SJCRH30 (cell line): ENCODE measurements around the gene RBL2. TPM values are rescaled to one million over a fixed set of nuclear protein-coding genes. Genes with fewer than 3 reads are reported as not detected.

ENCODE experiments used
- DNase-seq, 2 experiments: peaks; one replicate each; pipeline ENCODE4 v3.0.0-alpha.2; 2015 to 2020
- H3K27ac ChIP-seq: fragments of 250-450 bp; sonication (Bioruptor Pico); 2 replicates; pipeline ENCODE4 v1.5.1; 2020; ENCODE audit warnings: mild to moderate bottlenecking, moderate library complexity
- H3K27me3 ChIP-seq: fragments of 250-450 bp; sonication (Bioruptor Pico); 2 replicates; pipeline ENCODE4 v1.5.1; 2020; ENCODE audit warnings: mild to moderate bottlenecking, moderate library complexity
- H3K36me3 ChIP-seq: fragments of 250-450 bp; sonication (Bioruptor Pico); 2 replicates; pipeline ENCODE4 v1.5.1; 2020; ENCODE audit warnings: mild to moderate bottlenecking, moderate library complexity
- H3K4me1 ChIP-seq: fragments of 250-450 bp; sonication (Bioruptor Pico); 2 replicates; pipeline ENCODE4 v1.5.1; 2020; ENCODE audit warnings: mild to moderate bottlenecking, moderate library complexity
- H3K4me3 ChIP-seq: fragments of 250-450 bp; sonication (Bioruptor Pico); 2 replicates; pipeline ENCODE4 v1.5.1; 2020; ENCODE audit warnings: mild to moderate bottlenecking, moderate library complexity
- H3K9me3 ChIP-seq: fragments of 250-450 bp; sonication (Bioruptor Pico); replicated peaks from 2 replicates; pipeline ENCODE4 v1.5.1; 2020; ENCODE audit warnings: mild to moderate bottlenecking, moderate library complexity
- total RNA-seq: library from RNA; depleted of rRNA; stranded (reverse); fragments of >200 nt; shearing (Covaris generic); gene quantifications from 2 replicates; pipeline ENCODE4 v1.2.3, GENCODE V29; 2014

The RBL2 gene
- total RNA-seq, 1 experiment from 2014 or later, result 69.0 TPM

GRCh38 chr16:53480394-53480793, 46.1 kb downstream of the RBL2 start:
- H3K4me1 ChIP-seq, result no peaks in the 10 kb centered on the region
- H3K36me3 ChIP-seq, result peaks cover 63% of the 10 kb centered on the region
- H3K9me3 ChIP-seq, result no peaks in the 10 kb centered on the region
- H3K27ac ChIP-seq, result no peak overlapping the region
- DNase-seq, result no peak
- no peaks in the 10 kb centered on the region for H3K27me3 ChIP-seq
- no peak overlapping the region for H3K4me3 ChIP-seq

DNA sequence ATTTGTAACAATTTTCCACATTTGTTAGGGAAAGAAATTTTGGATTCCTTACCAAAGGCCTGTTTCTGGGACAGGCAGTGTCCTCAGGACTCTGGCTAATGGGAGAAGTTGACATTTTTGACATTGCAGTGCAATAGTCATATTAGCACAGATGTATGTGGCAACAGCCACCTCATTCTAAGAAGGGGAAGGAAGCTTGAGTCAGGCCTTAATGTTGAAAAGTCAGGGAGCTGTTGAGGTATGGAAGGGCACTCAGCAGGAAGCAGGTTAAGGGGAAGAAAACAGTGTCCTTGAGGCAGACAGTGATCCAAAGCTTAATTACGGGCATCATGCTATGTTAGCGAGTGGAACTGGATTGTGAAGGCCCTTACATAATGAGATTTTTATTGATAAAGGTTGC, 47.9 kb downstream of the RBL2 start:
- Histone ChIP-seq H3K4me1 (no peaks in the 10 kb centered on the region), H3K36me3 (peaks cover 58% of the 10 kb centered on the region), H3K27ac (no peak overlapping the region), H3K9me3 (no peaks in the 10 kb centered on the region), H3K27me3 (no peaks in the 10 kb centered on the region), H3K4me3 (no peak overlapping the region)
- DNase-seq, result no peak

- no peak for DNase-seq
- Histone ChIP-seq H3K27ac (no peak overlapping the region), H3K9me3 (no peaks in the 10 kb centered on the region)
Observed at GRCh38 chr16:53484542-53484941, 50.3 kb downstream of the RBL2 start.

GRCh38 chr16:53486230-53486629, 52.0 kb downstream of the RBL2 start:
- no peaks in the 10 kb centered on the region for H3K27me3 ChIP-seq
- no peak for DNase-seq
- no peak overlapping the region for H3K4me3 ChIP-seq
- H3K9me3 ChIP-seq, result no peaks in the 10 kb centered on the region
- H3K27ac ChIP-seq, result no peak overlapping the region
- no peaks in the 10 kb centered on the region for H3K4me1 ChIP-seq
- peaks cover 32% of the 10 kb centered on the region for H3K36me3 ChIP-seq

More at GRCh38 chr16:53484542-53484941, 50.3 kb downstream of the RBL2 start:
- H3K4me1 ChIP-seq, result no peaks in the 10 kb centered on the region
- peaks cover 40% of the 10 kb centered on the region for H3K36me3 ChIP-seq
- H3K27me3 ChIP-seq, result no peaks in the 10 kb centered on the region
- no peak overlapping the region for H3K4me3 ChIP-seq

DNA sequence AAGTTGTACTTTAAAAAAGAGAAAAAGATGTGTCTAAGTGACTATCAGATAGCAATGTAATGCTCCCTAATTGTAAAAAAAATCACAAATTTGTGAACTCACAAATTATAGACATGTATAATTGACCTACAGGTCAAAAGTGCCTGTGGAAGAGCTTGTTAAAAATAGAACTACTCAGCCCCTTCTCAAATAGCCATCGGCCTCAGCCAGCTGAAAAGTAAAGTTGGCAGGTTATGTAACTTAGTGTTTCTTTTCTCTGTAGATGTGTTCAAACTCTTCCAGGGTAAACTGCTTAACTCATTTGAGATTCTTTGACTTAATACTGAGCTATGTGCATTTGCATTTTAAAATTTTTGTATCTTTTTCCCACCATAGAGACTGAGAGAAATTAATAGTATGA, 55.5 kb downstream of the RBL2 start:
- H3K36me3 ChIP-seq, result peaks cover 28% of the 10 kb centered on the region
- no peaks in the 10 kb centered on the region for H3K9me3 ChIP-seq
- no peaks in the 10 kb centered on the region for H3K4me1 ChIP-seq
- DNase-seq, result no peak
- no peak overlapping the region for H3K27ac ChIP-seq
- no peak overlapping the region for H3K4me3 ChIP-seq
- no peaks in the 10 kb centered on the region for H3K27me3 ChIP-seq

DNA sequence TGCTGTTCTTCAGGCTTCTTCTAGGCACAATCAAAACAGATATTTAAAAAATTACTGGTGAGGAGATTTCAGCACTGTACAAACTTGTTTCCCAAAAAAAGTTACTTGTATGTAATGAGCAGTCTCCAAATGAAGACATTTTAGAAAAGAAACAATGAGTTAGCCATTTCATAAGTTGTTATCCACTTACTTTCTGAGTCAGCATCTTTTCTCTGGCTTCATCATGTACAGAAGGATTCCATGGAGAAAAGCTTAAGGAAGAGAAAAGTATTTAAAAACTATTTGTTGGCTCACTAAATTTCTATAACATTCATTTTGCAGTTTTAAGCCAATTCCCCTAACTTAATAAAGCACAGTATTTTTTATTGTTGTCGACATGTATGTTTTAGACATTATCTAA, 58.2 kb downstream of the RBL2 start:
- H3K4me3 ChIP-seq, result no peak overlapping the region
- DNase-seq, result no peak
- peaks cover 33% of the 10 kb centered on the region for H3K36me3 ChIP-seq
- H3K27ac ChIP-seq, result no peak overlapping the region
- H3K9me3 ChIP-seq, result no peaks in the 10 kb centered on the region
- no peaks in the 10 kb centered on the region for H3K27me3 ChIP-seq
- no peaks in the 10 kb centered on the region for H3K4me1 ChIP-seq

DNA sequence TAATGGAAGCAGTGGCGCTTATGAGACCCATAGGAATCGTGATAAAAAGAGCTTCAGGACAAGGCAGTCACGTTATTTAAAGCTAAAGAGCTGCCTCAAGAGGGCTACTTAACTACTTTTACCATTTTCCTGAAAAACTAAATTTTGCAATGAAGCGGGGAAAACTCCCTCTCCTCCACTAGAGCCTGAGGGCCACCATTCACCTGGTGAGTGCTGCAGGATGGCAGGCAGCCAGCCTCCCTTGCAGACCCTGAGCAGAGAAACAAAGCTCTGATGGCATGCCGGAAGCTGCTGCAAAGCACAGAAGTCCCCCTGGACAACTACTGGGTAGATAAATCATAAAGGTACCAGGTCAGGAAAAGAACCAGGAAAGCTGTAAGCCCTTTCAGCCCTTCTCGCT, 60.4 kb downstream of the RBL2 start:
- no peak overlapping the region for H3K27ac ChIP-seq
- no peaks in the 10 kb centered on the region for H3K9me3 ChIP-seq
- no peaks in the 10 kb centered on the region for H3K4me1 ChIP-seq
- H3K4me3 ChIP-seq, result no peak overlapping the region
- DNase-seq, result no peak
- peaks cover 33% of the 10 kb centered on the region for H3K36me3 ChIP-seq
- H3K27me3 ChIP-seq, result no peaks in the 10 kb centered on the region

DNA sequence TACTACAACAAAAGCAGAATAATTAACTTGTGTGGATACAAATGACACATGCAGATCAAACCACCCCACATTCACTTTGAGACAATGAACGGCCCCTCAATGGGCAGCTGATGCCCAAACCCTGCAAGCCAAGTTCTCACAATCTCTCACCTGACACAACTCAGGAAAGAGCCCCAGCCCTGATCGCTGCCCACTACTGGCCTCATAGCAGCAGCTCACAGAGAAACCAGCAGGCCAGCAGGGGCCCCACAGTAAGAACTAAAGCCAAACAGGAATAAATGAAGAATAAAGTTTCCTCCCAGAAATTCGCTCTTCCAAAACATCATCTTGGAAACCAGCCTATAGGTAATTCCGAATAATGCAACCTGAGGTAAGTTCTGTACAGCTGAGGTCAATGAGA, 61.1 kb downstream of the RBL2 start:
- no peaks in the 10 kb centered on the region for H3K9me3 ChIP-seq
- no peaks in the 10 kb centered on the region for H3K27me3 ChIP-seq
- H3K4me1 ChIP-seq, result no peaks in the 10 kb centered on the region
- no peak overlapping the region for H3K4me3 ChIP-seq
- DNase-seq, result no peak
- H3K36me3 ChIP-seq, result peaks cover 30% of the 10 kb centered on the region
- no peak overlapping the region for H3K27ac ChIP-seq

DNA sequence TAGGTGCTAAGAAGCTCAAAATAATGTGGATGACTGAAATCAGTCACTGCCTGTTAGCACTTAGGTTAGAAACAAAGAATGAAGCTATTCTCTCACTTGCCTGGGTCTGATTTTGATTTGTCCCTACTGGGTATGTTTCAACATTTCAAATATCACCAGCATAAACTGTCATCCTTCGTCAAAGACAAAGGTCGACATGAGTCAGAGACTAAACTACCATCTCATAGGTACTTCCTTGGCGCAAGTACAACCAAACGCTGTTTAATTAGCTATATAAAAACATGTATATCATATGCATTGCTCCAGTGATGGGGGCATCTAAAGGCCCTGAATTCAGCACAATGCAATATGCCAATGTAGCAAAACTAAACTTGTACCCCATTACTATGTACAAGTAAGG, 64.7 kb downstream of the RBL2 start:
- H3K36me3 ChIP-seq, result peaks cover 10% of the 10 kb centered on the region; the same call in 1 of the 2 replicates
- H3K4me1 ChIP-seq, result no peaks in the 10 kb centered on the region; the same call in 1 of the 2 replicates
- no peak for DNase-seq
- no peak overlapping the region for H3K4me3 ChIP-seq
- H3K9me3 ChIP-seq, result no peaks in the 10 kb centered on the region
- H3K27me3 ChIP-seq, result no peaks in the 10 kb centered on the region
- no peak overlapping the region for H3K27ac ChIP-seq

- Histone ChIP-seq H3K27me3 (no peaks in the 10 kb centered on the region), H3K36me3 (no peaks in the 10 kb centered on the region), H3K27ac (no peak overlapping the region), H3K9me3 (no peaks in the 10 kb centered on the region), H3K4me3 (no peak overlapping the region), H3K4me1 (peaks cover 6% of the 10 kb centered on the region)
- no peak for DNase-seq
Observed at GRCh38 chr16:53501216-53501859, 67.1 kb downstream of the RBL2 start.

GRCh38 chr16:53502331-53503269, 68.3 kb downstream of the RBL2 start, which contains the start of gene AKTIP:
AKTIP (minus strand) TSS chr16:53503209; CDS start chr16:53500259, 2,950 bp downstream.
- peak within 1 kb of the TSS; percentile 87 for H3K4me3 ChIP-seq
- H3K4me1 ChIP-seq, result peaks cover 6% of the 10 kb centered on the region
- DNase-seq, result peak; percentile 17 to 34
- H3K36me3 ChIP-seq, result no peaks in the 10 kb centered on the region
- H3K27me3 ChIP-seq, result no peaks in the 10 kb centered on the region
- no peaks in the 10 kb centered on the region for H3K9me3 ChIP-seq
- peak within 1 kb of the TSS; percentile 48 for H3K27ac ChIP-seq

DNA sequence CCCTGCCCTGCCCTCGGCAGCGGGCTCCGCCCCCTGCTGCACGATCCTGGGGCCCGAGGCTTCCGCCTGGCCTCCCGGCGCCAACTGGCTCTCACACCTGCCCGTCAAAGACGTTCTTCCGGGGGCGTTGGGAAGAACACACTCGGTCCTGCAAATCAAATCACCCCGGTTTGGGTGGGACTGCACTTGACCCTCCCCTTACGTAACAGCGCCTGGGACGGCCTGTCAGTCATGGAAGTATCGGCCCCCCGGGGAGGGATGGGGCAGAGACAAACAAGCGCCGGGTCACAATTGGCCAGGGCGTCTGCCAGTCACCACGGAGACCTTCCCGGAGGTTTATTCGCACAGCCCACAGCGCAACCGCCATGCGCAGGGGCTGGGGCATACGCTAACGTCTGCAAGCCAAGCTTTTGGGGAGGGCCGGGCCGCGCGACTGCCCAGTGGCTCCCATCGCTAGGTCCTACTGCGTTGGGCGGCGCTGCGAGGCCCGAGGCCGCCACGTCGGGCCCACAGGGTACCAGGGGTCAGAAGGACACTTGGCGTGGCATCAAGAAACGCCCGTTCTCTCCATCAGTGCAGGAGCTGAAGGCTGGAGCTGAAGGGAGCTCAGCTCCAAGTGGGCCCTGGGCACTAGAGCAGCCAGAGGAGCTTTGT, 69.1 kb downstream of the RBL2 start:
- peak; percentile 100 for DNase-seq
- peak overlapping the region; percentile 87 for H3K4me3 ChIP-seq
- peaks cover 6% of the 10 kb centered on the region for H3K4me1 ChIP-seq
- H3K36me3 ChIP-seq, result no peaks in the 10 kb centered on the region
- no peaks in the 10 kb centered on the region for H3K27me3 ChIP-seq
- H3K9me3 ChIP-seq, result no peaks in the 10 kb centered on the region
- H3K27ac ChIP-seq, result peak overlapping the region; percentile 37; the same call in 1 of the 2 replicates

GRCh38 chr16:53503991-53504663, 69.9 kb downstream of the RBL2 start:
- Histone ChIP-seq H3K9me3 (no peaks in the 10 kb centered on the region), H3K4me3 (peak overlapping the region; percentile 62)
- DNase-seq, result peak; percentile 68 to 74

GRCh38 chr16:53504665-53505064, 70.4 kb downstream of the RBL2 start:
- peak; percentile 20 to 41 for DNase-seq
- Histone ChIP-seq H3K27me3 (no peaks in the 10 kb centered on the region), H3K4me3 (peak overlapping the region; percentile 62), H3K27ac (peak overlapping the region; percentile 48; the same call in 1 of the 2 replicates), H3K9me3 (no peaks in the 10 kb centered on the region), H3K36me3 (no peaks in the 10 kb centered on the region), H3K4me1 (peaks cover 6% of the 10 kb centered on the region)

More at GRCh38 chr16:53503991-53504663, 69.9 kb downstream of the RBL2 start:
- Histone ChIP-seq H3K36me3 (no peaks in the 10 kb centered on the region), H3K4me1 (peaks cover 6% of the 10 kb centered on the region), H3K27me3 (no peaks in the 10 kb centered on the region), H3K27ac (peak overlapping the region; percentile 48)
